Astrocyte (in vitro differentiated cells and primary cell): ENCODE measurements around the gene RNF41.
"Not testable (repeated sequence)": the region's sequence is repeated elsewhere in the genome, so short reads cannot be mapped to it uniquely, and the experiment has no call there.

Experiments
- CTCF ChIP-seq: IDR thresholded peaks from 2 replicates; pipeline ENCODE4 v1.5.1; 2011; ENCODE audit warnings: low read depth, mild to moderate bottlenecking, inconsistent platforms, low read length, moderate library complexity; ENCODE audit not compliant: insufficient read depth
- EZH2 ChIP-seq: IDR thresholded peaks from 2 replicates; pipeline ENCODE4 v1.6.1; 2012; ENCODE audit warnings: mild to moderate bottlenecking, low read length, inconsistent platforms; ENCODE audit not compliant: insufficient read depth

- TF ChIP-seq CTCF, EZH2: not testable (repeated sequence)
Measured at GRCh38 chr12:56262955-56263354, 41.2 kb upstream of the RNF41 start.
